Measurements from ENCODE around the gene IFNL3.
"Not testable (repeated sequence)": the region's sequence is repeated elsewhere in the genome, so short reads cannot be mapped to it uniquely, and the experiment has no call there.

GRCh38 chr19:39243741-39244140, 1.1 kb downstream of the IFNL3 start:
- TF ChIP-seq CTCF (IDR thresholded peaks at IDR 0.05); POLR2A (IDR thresholded peaks at IDR 0.05; ENCODE audit: low read depth): not testable (repeated sequence)

Measured in esophagus muscularis mucosa (tissue), 3 donors.